ENCODE results near the gene FGFRL1. TPM values are rescaled to one million over a fixed set of nuclear protein-coding genes. Genes with fewer than 3 reads are reported as not detected.

Gene FGFRL1
- total RNA-seq, 1 donor from 2014 or later, result 43.6 TPM

- no peak for TF ChIP-seq CTCF (conservative IDR thresholded peaks at IDR 0.05; ENCODE audit: low read depth, low read length)
- H3K4me3 ChIP-seq (ENCODE audit: low read depth, low read length), result no peak overlapping the region
- no peak for DNase-seq (ENCODE audit: low read depth)
These were observed 32.3 kb upstream of the FGFRL1 start for GRCh38 chr4:978957-979701.

GRCh38 chr4:982291-982690 lies 29.1 kb upstream of the FGFRL1 start:
- TF ChIP-seq CTCF (conservative IDR thresholded peaks at IDR 0.05; ENCODE audit: low read depth, low read length), result no peak
- DNase-seq (ENCODE audit: low read depth), result no peak
- H3K4me3 ChIP-seq (ENCODE audit: low read depth, low read length), result no peak overlapping the region

GRCh38 chr4:982814-983213 lies 28.6 kb upstream of the FGFRL1 start:
- DNase-seq (ENCODE audit: low read depth), result no peak
- H3K4me3 ChIP-seq (ENCODE audit: low read depth, low read length), result no peak overlapping the region
- no peak for TF ChIP-seq CTCF (conservative IDR thresholded peaks at IDR 0.05; ENCODE audit: low read depth, low read length)

- TF ChIP-seq CTCF (conservative IDR thresholded peaks at IDR 0.05; ENCODE audit: low read depth, low read length), result no peak
- no peak for DNase-seq (ENCODE audit: low read depth)
- H3K4me3 ChIP-seq (ENCODE audit: low read depth, low read length), result peak overlapping the region; percentile 45
These were observed 26.9 kb upstream of the FGFRL1 start for GRCh38 chr4:984336-985054.

- no peak for DNase-seq (ENCODE audit: low read depth)
- peak overlapping the region; percentile 45 for H3K4me3 ChIP-seq (ENCODE audit: low read depth, low read length)
These were observed 26.1 kb upstream of the FGFRL1 start for GRCh38 chr4:985123-985830.

GRCh38 chr4:986428-986878 lies 25.0 kb upstream of the FGFRL1 start:
- TF ChIP-seq CTCF (conservative IDR thresholded peaks at IDR 0.05; ENCODE audit: low read depth, low read length), result no peak
- DNase-seq (ENCODE audit: low read depth), result no peak

More at GRCh38 chr4:985123-985830, 26.1 kb upstream of the FGFRL1 start:
- TF ChIP-seq CTCF (conservative IDR thresholded peaks at IDR 0.05; ENCODE audit: low read depth, low read length), result no peak

More at GRCh38 chr4:986428-986878, 25.0 kb upstream of the FGFRL1 start:
- peak overlapping the region; percentile 72 for H3K4me3 ChIP-seq (ENCODE audit: low read depth, low read length)
